ENCODE data around the gene ARID3B.

Gene ARID3B

DNA sequence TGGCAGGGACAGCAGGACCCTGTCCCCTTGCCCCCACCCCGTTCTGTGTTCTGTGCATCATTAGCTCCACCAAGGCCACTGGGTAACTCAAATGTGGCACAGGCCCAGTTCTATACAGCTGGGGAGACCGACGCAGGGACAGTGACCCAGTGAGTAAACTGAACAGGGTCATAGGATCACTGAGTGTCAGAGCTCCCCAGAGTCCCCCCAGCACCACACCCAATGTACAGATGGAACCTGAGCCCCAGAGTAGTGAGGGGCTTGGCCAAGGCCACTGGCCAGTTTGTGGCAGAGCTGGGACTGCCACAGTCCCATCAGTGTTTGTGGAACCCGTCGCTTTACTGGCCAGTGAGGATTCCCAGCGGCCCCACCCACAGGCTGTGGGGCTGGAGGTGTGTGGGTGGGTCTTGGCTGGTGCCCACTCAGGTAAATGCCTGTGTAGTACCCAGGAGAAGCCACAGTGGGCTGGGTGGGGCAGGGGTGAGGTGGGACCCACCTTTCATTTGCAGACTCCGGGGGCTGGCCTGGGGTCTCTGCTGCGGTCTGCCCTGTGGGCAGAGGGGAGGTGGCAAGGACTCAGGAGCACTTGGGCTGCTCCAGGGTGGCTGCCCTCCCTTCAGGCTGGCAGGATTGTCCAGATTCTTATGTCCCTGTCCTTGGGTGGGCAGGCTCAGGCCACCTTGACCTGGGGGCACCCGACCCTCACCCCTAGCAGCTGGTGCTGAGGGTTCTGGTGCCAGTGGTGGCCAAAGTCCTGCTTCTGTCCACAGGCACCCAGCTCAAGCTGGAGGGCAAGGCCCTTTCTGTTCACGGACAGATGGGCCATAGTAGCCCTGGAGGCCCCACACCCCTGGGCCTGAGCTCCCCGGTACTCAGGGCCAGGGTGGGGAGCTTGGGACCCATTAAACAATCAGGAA, 63.0 kb downstream of the ARID3B start:
- DNase-seq (ENCODE audit: low spot score): no peak

- DNase-seq (ENCODE audit: low spot score): no peak
Observed at GRCh38 chr15:74604983-74605794, 64.2 kb downstream of the ARID3B start.

- no peak for DNase-seq (ENCODE audit: low spot score)
Observed at GRCh38 chr15:74605795-74606150, 64.8 kb downstream of the ARID3B start.

GRCh38 chr15:74608786-74609185, 67.8 kb downstream of the ARID3B start:
- no peak for DNase-seq (ENCODE audit: low spot score)

DNA sequence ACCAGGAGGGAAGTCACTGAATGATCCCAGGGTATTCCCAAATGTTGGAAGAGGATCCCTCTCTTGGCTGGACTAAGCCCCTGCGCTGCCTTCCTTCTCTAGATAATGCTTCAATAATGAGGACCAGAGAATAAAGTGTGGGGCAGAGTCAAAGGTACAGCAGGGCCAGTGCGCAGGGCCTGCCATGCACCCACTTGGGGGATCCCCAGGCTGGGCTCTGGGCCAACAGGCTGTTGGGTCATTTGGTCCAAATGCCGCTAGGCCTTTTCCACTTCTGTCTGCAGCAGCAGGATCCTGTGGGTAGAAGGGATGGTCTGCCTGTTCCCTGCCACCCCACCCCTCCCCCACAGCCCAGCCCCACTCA, 68.9 kb downstream of the ARID3B start:
- DNase-seq (ENCODE audit: low spot score): no peak

- no peak for DNase-seq (ENCODE audit: low spot score)
Observed at GRCh38 chr15:74610302-74610951, 69.4 kb downstream of the ARID3B start.

GRCh38 chr15:74611341-74611740, 70.3 kb downstream of the ARID3B start:
- DNase-seq (ENCODE audit: low spot score): no peak

GRCh38 chr15:74611834-74612233, 70.8 kb downstream of the ARID3B start:
- no peak for DNase-seq (ENCODE audit: low spot score)

DNA sequence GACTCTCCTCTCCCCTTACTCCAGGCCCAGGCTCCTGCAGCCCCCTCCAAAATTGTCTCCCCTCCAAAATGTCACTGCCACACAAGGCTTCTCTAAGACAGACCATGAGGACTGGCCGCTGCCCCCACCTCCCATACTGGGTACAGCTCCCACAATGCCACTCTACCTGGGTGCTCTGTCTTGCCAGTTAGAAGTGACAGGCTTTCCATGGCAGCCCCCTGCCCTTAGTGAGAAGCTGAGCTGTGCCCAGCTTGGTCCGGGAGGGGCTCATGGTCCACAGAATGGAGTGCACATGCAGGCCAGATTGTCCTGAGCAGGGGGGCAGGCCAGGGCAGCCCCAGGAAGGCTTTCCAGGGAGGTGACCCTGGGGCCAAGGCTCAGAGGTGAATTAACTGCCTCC, 71.7 kb downstream of the ARID3B start:
- DNase-seq (ENCODE audit: low spot score): no peak

GRCh38 chr15:74613089-74613952, 72.3 kb downstream of the ARID3B start:
- no peak for DNase-seq (ENCODE audit: low spot score)

DNA sequence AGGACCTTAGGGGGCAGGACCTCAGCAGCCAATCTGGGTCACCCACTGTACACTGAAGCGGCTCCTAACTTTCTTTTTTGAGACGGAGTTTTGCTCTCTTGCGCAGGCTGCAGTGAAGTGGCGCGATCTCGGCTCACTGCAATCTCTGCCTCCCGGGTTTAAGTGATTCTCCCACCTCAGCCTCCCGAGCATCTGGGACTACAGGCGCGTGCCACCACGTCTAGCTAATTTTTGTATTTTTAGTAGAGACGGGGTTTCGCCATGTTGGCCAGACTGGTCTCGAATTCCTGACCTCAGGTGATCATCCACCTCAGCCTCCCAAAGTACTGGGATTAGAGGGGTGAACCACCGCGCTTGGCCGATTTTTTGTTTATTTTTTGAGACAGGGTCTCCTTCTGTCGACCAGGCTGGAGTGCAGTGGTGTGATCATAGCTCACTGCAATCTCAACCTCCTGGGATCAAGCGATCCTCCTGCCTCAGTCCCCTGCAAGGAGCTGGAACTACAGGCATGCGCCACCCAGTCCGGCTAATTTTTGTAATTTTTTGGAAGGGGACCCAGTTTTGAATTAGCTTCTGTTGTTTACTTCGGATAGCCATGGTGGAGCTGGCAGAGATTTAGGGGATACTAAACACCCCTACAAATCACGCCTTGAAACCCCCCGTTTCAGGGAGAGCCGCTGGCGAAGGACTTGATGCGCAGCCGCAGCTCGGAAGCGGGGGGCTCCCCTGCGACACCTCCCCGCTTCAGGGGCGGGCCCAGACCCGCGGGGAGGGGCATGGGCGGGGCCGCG, 73.1 kb downstream of the ARID3B start:
- no peak for DNase-seq (ENCODE audit: low spot score)

DNA sequence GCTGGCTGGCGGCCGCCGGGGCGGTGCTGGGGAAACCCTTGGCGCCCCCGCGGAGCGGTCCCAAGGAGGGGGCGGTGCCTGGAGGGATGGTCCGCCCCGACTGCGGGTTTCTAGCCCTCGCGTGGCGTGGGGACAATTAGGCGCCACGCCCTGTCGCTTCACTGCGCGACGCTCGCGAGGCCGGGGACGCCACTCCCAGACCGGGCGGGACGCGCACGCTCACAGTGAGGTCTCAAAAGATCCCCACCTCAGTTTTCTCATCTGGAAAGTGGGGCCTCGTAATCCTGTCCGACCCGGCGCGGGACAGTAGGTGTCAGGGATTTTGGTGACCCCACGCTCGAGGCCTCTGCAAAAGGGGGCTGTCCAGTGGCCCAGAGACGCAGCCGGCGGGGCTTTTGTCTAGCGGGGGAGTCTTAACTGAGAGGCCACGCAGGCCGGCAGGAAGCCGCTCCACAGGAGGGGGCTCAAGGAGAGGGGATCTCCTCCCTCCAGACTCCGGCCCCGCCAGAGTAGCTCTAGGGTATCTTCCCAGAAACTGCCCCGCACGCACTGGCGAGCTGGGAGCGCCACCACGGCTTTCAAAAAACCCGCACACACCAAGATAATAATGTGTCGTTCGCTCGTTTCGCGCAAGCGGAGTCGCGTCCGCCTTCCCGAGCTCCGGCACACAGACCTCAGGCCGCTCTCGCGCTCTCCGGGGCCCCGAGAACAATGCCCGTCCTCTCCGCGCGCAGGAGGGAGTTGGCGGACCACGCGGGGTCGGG, 73.9 kb downstream of the ARID3B start:
- peak; percentile 86 for DNase-seq (ENCODE audit: low spot score)

GRCh38 chr15:74615508-74616365, 74.7 kb downstream of the ARID3B start, which contains the start of gene CLK3:
TSS of gene CLK3 (plus strand) at chr15:74615836. CDS start at chr15:74619197, 3,361 bp downstream.
- DNase-seq (ENCODE audit: low spot score): peak; percentile 97

GRCh38 chr15:74616366-74616939, 75.4 kb downstream of the ARID3B start:
- no peak for DNase-seq (ENCODE audit: low spot score)

- no peak for DNase-seq (ENCODE audit: low spot score)
Observed at GRCh38 chr15:74616996-74617395, 76.0 kb downstream of the ARID3B start.

- DNase-seq (ENCODE audit: low spot score): no peak
Observed at GRCh38 chr15:74618841-74619596, 78.0 kb downstream of the ARID3B start.

DNA sequence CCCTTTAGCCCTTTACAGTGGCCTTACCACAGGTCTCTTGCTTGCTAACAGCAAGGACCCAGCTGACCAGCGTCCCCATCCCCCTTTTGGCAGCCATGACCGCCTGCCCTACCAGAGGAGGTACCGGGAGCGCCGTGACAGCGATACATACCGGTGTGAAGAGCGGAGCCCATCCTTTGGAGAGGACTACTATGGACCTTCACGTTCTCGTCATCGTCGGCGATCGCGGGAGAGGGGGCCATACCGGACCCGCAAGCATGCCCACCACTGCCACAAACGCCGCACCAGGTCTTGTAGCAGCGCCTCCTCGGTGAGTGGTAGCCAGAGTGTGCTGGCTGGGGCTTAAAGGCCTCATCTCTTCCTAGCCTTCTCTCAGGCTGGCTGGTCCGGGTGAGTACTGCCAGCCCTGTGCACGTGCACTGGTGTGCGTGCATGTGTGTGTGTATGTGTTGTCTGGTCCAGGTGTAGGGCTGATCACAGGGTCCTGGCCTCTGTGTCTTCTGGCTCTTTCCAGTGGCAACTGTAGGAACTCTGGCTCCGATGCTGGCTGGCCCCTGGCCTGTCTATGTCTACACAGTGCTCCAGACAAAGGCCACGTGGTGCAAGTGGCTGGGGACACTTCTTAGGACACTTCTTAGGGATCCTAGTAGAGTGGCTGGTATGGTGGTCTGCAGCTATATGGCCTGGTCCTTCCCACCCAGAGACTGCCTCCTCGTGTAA, 79.1 kb downstream of the ARID3B start:
- DNase-seq (ENCODE audit: low spot score): no peak
